Ovary (tissue), 9 donors: ENCODE measurements around the gene FARSA. TPM values are rescaled to one million over a fixed set of nuclear protein-coding genes. Genes with fewer than 3 reads are reported as not detected.

Source experiments
- DNase-seq, 5 donors: peaks; one replicate each; pipeline ENCODE4 v3.0.0-alpha.2; 2019 to 2020
- H3K27ac ChIP-seq, 2 donors: fragments of 200-600 bp; one replicate each; pipeline versions ENCODE4 v1.5.1 to v1.8.0; 2019 to 2022
- H3K27me3 ChIP-seq: fragments of 200-600 bp; one replicate; pipeline ENCODE4 v1.8.0; 2022
- H3K36me3 ChIP-seq: fragments of 200-600 bp; sonication (generic); one replicate; pipeline ENCODE4 v1.5.1; 2019
- H3K4me1 ChIP-seq: one replicate; pipeline ENCODE4 v1.8.1; 2013; ENCODE audit warnings: mild to moderate bottlenecking, moderate library complexity; ENCODE audit not compliant: insufficient read depth
- H3K4me3 ChIP-seq: fragments of 200-600 bp; sonication (generic); one replicate; pipeline ENCODE4 v1.5.1; 2017
- H3K9me3 ChIP-seq, 2 donors: fragments of 200-600 bp in 1 of 2; sonication (generic) in 1 of 2; one replicate each; pipeline versions ENCODE4 v1.5.1 to v1.8.1; 2013 to 2019; ENCODE audit warnings: mild to moderate bottlenecking in 1 of 2, moderate library complexity in 1 of 2
- EP300 ChIP-seq: sonication (generic); formaldehyde crosslinking; IDR thresholded peaks from one replicate; pipeline ENCODE4 v1.6.1; 2017; ENCODE audit warnings: antibody characterized with exemption
- POLR2A ChIP-seq: fragments of 450-650 bp; IDR thresholded peaks from one replicate; pipeline ENCODE4 v1.6.1; 2017; ENCODE audit warnings: antibody characterized with exemption, mild to moderate bottlenecking, moderate library complexity
- WGBS, 3 donors: extraction: QIAGEN DNeasy Blood & Tissue Kit in 1 of 3; methylation state at CpG; one replicate each; pipeline versions ENCODE4 v1.1.5 to v1.1.7; 2013 to 2017; 5-methylcytosine and 5-hydroxymethylcytosine counted together
- intact Hi-C, 4 donors: fragments of 100-400 bp; cut with DNase I; formaldehyde crosslinking; loops; one replicate each; pipeline versions ENCODE4 v1.11.0 to v1.15.1; 2022 to 2023
- polyA plus RNA-seq, 2 donors: library from polyadenylated mRNA; stranded (reverse); fragments of 200-250 nt in 1 of 2; fragments of 350-450 nt in 1 of 2; fragmentation: Illumina TruSeq in 1 of 2; extraction: RNeasy Lipid Tissue Mini Kit (QIAGEN cat#74804) in 1 of 2; gene quantifications; one replicate each; pipeline ENCODE4 v1.2.3, GENCODE V29; 2013 to 2014
- total RNA-seq, 7 donors: library from RNA; depleted of rRNA in 2 of 7; stranded (reverse); fragments of >200 nt in 2 of 7; fragmentation: NEBNext Ultra II Directional in 3 of 7; extraction: Animal tissue kit (Norgen Biotek cat#: 25700) in 3 of 7; gene quantifications; one replicate each; pipeline versions ENCODE4 v1.1.0 to v1.2.4, GENCODE V29; 2016 to 2023
- TF ChIP-seq, protein P1 (sequence below), 3 donors: fragments of 450-650 bp in 2 of 3; fragments of 200-600 bp in 1 of 3; IDR thresholded peaks; one replicate each; pipeline versions ENCODE4 v1.5.1 to v1.8.0; 2016 to 2022; ENCODE audit warnings: antibody characterized with exemption in 3 of 3, mild to moderate bottlenecking in 1 of 3
- donor health status: DM: no; HTN: no; CAD: no; lungs with moderate emphysema.
- donor health status: DM: no; HTN: no; CAD: no.
- donor health status: Bipolar disorder and iron deficiency.
- donor health status: DM: yes; HTN: yes; CAD: no.
- donor health status: DM: no; HTN: no; CAD: no.
- donor health status: DM: yes; HTN: yes; CAD: no.

FARSA gene
- total and polyA plus RNA-seq, 9 donors: 8.0 to 50.2 (median 39.7) TPM

- H3K4me3 ChIP-seq: no peak overlapping the region
- no peak for DNase-seq
- H3K36me3 ChIP-seq: no peaks in the 10 kb centered on the region
- no peaks in the 10 kb centered on the region for H3K9me3 ChIP-seq
- WGBS, 3 donors: 55 to 73% (median 70%) methylated on average over 12 to 17 of the region's 17 CpGs
- intact Hi-C loops: loop anchor here (5.0 to 10.0 kb wide), 3 partner anchors 287 to 620 kb away; no protein-coding TSS in a partner anchor
- peaks cover 2% of the 10 kb centered on the region for H3K4me1 ChIP-seq
- TF ChIP-seq POLR2A (no peak), EP300 (no peak)
- TF ChIP-seq, protein P1, sequence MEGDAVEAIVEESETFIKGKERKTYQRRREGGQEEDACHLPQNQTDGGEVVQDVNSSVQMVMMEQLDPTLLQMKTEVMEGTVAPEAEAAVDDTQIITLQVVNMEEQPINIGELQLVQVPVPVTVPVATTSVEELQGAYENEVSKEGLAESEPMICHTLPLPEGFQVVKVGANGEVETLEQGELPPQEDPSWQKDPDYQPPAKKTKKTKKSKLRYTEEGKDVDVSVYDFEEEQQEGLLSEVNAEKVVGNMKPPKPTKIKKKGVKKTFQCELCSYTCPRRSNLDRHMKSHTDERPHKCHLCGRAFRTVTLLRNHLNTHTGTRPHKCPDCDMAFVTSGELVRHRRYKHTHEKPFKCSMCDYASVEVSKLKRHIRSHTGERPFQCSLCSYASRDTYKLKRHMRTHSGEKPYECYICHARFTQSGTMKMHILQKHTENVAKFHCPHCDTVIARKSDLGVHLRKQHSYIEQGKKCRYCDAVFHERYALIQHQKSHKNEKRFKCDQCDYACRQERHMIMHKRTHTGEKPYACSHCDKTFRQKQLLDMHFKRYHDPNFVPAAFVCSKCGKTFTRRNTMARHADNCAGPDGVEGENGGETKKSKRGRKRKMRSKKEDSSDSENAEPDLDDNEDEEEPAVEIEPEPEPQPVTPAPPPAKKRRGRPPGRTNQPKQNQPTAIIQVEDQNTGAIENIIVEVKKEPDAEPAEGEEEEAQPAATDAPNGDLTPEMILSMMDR (IDR thresholded peaks at IDR 0.05): no peak
- no peaks in the 10 kb centered on the region for H3K27me3 ChIP-seq
- no peak overlapping the region for H3K27ac ChIP-seq
Observed at GRCh38 chr19:12975221-12975741, 41.8 kb upstream of the FARSA start.

DNA sequence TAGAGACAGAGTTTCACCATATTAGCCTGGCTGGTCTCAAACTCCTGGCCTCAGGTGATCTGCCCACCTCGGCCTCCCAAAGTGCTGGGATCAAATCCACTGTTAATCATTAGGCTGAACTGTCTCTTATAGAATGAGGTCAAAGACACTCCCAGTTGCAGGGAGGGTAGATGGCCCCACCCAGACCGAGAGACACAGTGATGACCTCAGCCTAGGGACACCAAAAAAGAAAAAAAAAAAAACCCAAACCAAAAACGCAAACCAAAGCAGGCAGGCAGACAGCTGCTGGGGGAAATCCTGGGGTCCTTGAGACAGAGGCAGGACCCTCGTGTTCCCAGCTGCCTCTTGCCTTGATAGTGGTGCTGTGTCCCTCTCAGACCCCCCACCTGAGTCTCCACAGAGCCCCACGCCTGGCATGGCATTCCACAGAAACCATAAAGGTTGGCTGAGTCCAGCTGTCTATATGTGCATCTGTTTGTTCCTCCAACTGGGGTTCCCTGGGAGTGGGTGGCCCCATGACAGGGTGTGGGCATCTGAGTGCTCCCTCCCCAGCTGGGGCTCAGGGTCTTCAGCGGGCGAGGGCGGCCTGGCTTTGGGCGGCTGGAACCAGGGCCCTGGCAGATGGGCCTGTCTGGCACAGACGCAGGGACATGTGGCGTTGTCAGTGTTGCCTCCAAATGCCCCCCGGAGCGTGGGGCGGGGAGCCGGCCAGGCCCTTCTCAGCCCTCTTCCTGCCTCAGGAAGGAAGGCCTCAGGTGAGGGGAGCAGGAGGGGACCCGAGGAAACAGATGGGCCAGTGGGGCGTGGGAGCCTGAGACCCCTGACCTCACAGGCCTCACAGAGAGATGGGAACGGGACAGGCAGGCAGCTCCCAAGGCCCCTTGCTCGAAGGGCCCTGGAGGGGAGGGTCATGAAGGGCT lies 41.0 kb upstream of the FARSA start:
- WGBS, 3 donors: 65 to 70% (median 69%) methylated on average over 15 to 19 of the region's 19 CpGs
- intact Hi-C loops: loop anchor here (5.0 to 10.0 kb wide), 3 partner anchors 288 to 620 kb away; no protein-coding TSS in a partner anchor
- no peak overlapping the region for H3K4me3 ChIP-seq
- TF ChIP-seq EP300 (no peak), POLR2A (no peak)
- TF ChIP-seq, protein P1 (IDR thresholded peaks at IDR 0.05): no peak
- DNase-seq: peak in 1 of 5 donors; percentile 34
- H3K9me3 ChIP-seq: no peaks in the 10 kb centered on the region
- H3K36me3 ChIP-seq: no peaks in the 10 kb centered on the region
- no peaks in the 10 kb centered on the region for H3K27me3 ChIP-seq
- H3K4me1 ChIP-seq: peaks cover 2% of the 10 kb centered on the region
- H3K27ac ChIP-seq: no peak overlapping the region

DNA sequence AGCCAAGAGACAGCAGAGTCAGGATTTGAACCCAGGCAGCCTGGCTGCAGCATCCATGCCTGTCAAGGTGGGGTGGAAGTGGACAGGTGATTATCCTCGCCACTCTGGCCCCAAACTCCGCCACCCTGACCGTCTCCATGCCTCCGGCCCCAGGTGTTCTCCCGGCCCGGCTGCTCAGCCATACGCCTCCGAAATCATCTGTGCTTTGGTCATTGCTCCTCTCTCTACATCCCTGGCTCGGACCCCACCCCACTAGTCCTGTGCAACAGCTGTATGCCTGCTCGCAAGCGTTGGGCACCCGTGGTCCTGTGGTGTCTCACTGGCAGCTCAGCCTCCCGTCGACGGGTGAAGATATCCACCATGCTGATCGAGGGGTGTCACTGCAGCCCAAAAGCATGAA lies 39.7 kb upstream of the FARSA start:
- Histone ChIP-seq H3K27me3 (no peaks in the 10 kb centered on the region), H3K36me3 (no peaks in the 10 kb centered on the region), H3K27ac (no peak overlapping the region), H3K4me3 (no peak overlapping the region), H3K4me1 (peaks cover 2% of the 10 kb centered on the region), H3K9me3 (no peaks in the 10 kb centered on the region)
- WGBS, 3 donors: 80 to 86% (median 80%) methylated on average over 16 of the region's 16 CpGs
- no peak for DNase-seq
- no peak for TF ChIP-seq EP300
- TF ChIP-seq POLR2A: no peak
- TF ChIP-seq, protein P1 (IDR thresholded peaks at IDR 0.05): no peak
- intact Hi-C loops: loop anchor here in 2 of 4 donors (10.0 kb wide), 1 partner anchor 622 kb away; no protein-coding TSS in a partner anchor

DNA sequence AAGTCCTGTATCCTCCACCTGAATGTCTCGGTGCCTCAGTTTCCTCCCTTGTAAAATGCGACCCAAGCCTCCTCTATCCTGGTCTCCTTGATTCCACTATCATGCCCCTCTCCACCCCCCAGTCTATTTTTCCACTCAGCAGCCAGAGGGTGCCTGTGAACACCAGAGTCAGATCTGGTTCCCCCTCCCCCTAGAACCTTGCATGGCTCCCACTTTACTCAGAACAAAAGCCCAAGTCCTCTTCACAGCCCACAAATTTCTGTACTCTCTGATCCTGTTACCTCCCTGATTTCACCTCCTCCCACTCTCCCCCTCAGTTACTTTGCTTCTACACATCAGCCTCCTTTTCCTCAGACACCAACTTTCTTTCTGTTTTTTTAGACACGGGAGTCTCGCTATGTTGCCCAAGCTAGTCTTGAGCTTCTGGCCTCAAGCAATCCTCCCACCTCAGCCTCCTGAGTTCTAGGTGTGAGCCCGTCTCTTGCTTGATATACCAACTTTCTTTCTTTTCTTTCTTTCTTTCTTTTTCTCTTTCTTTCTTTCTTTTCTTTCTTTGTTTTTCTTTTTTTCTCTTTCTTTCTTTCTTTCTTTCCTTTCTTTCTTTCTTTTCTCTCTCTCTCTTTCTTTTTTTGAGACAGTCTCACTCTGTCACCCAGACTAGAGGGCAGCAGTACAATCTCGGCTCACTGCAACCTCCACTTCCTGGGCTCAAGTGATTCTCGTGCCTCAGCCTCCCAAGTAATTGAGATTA lies 36.7 kb upstream of the FARSA start:
- H3K4me1 ChIP-seq: no peaks in the 10 kb centered on the region
- 86 to 90% (median 87%) methylated on average over 7 of the region's 7 CpGs for WGBS, 3 donors
- TF ChIP-seq, protein P1 (IDR thresholded peaks at IDR 0.05): no peak
- TF ChIP-seq POLR2A (no peak), EP300 (no peak)
- H3K27ac ChIP-seq: no peak overlapping the region
- no peaks in the 10 kb centered on the region for H3K27me3 ChIP-seq
- H3K36me3 ChIP-seq: no peaks in the 10 kb centered on the region
- no peak for DNase-seq
- H3K9me3 ChIP-seq: no peaks in the 10 kb centered on the region
- H3K4me3 ChIP-seq: no peak overlapping the region
- intact Hi-C loops: loop anchor here in 2 of 4 donors (10.0 kb wide), 1 partner anchor 625 kb away; no protein-coding TSS in a partner anchor
